ENCODE data around the gene ADGRG3.

Gene ADGRG3

DNA sequence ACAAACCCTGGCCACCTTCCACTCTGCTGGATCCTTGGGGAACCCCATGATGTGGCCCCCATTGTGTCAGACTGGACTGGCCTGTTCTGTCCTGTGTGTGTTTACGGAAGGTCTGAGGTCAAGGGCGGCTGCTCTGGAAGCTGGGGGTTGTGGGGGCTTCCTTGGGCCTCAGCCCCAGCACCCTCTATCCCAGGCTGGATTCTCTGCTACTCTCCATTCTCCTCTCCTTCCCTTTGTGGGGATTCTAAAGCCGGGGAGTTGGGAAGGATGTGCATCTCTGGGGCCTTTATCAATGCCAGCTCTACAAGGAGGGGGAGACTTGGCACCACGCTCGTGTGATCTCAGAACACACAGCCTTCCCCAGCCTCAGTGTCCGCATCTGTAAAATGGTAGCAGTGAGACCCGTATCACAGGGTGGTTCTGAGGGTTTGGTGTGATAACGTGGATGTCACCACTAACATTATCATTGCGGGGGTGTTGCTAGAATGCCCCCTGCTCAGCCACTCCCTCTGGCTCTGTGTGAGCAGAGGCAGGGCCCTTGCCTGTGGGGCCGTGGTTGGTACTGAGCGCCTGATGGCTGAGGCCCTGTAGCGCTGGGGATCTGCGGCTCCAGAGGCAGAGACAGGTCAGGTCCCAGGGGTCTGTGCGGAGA is 21.6 kb upstream of the ADGRG3 start:
- DNase-seq, result no peak

DNA sequence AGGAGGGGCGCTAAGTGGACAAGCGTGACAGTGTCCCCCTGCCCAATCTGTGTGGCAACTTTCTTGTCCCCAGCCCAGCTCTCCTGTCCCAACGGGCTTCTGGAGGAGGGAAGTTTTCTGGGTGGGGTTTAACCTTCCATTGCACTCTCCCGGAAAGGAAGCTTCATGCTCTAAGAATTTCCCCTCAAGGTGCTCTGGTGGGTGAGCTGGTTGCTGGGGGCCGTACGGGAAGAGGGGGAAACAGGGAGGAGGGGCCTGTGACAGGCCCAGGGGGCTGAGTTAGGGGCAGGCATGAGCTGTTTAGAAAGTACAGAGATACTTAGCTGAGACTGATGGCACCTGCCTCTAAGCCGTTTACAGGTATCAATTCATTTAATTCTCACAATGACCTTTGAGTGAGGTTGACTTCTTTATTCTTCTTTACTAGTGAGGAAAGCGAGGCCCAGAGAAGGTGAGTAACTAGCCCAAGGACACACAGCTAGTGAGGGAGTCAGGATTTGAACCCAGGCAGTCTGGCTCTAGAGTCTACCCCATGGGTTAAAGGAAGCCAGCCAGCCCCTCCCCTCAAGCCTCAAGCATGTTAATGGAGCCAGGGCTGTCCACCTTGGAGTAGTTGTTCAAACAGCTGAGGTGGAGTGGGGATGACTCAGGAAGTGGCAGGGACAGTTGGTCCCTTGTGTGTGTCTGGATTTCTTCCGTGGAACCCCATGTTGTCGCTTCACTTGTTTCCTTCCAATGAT is 20.8 kb upstream of the ADGRG3 start:
- DNase-seq, result no peak

DNA sequence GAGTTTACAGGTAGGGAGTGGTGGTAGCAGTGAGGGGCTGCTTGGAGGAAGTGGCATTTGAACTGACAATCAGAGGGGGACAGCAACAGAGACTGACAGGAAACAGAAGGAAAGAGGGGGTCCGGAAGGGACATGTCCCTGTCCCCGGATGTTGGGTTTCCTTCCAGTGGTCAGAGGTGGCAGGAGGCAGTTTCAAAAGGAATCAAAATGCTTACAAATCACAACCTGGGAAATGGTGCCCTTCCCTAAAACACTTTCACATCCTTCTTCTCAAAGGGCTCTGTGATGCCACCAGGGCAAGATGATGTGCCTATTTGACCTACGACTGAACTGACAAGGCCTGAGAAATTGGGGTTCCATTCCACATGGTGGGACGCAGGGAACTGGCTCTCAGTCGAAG is 20.0 kb upstream of the ADGRG3 start:
- DNase-seq, result no peak

- peak; percentile 9 for DNase-seq
Measured at GRCh38 chr16:57648581-57649442, 19.3 kb upstream of the ADGRG3 start.

DNA sequence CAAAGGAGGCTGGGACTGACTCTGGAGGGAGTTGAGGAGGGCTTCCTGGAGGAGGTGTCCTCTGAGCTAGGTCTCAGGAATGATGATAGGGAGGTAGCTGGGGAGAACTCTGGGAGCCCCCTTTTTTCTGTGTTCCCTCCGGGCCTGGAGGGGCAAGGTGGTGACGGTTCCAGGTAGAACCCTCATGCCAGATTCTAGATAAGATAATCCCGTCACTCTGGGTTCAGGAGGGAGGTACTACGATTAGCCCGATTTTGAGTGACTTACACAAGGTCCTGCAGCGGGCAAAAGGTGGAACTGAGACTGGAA is 18.7 kb upstream of the ADGRG3 start:
- no peak for DNase-seq

DNA sequence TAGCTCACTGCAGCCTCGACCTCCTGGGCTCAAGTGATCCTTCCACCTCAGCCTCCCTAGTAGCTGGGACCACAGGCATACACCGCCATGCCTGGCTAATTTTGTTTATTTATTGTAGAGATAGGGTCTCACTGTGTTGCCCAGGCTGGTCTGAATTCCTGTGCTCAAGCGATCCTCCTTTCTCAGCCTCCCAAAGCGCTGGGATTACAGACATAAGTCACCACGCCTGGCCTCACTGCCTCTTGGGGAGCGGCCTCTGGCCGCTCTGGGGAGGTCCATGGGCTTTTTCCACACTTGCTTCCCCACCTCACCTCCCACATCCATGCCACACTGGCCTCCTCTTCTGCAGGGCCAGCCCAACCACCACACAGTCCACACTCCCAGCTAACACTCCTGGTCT is 18.3 kb upstream of the ADGRG3 start:
- no peak for DNase-seq

GRCh38 chr16:57651344-57652333 is 16.5 kb upstream of the ADGRG3 start:
- no peak for DNase-seq

DNA sequence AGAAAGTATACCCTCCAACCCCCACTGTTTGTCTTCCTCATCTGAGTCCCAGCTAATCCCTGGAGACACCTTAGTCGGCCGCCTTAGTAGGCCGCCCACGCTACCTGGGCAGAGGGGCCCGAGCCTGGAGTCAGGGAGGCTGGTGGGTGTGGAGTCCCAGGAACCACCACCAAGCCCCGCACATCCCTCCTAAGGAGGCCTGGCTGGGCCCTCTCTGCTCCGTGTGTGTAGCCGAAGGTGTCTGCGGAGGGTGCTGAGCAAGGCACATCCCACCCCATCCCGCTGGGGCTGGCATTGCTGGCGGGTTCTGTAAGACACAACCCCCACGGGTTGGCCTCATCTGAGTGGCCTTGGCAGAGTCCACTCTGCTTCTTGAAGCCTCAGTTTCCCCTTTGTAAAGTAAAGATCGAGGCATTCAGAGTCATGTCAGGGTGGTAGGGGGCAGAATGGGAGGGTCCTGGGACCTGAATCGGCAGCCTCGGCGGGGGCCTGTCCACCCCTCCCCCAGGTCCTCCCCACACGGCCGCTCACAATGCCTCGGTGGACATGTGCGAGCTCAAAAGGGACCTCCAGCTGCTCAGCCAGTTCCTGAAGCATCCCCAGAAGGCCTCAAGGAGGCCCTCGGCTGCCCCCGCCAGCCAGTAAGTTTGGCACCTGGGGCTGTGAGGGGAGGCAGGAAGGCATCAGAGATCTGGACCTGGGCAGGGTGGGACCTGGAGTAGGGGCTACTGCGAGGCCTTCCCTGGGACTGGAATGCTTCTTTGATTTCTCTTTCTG is 15.2 kb upstream of the ADGRG3 start:
- DNase-seq, result no peak

DNA sequence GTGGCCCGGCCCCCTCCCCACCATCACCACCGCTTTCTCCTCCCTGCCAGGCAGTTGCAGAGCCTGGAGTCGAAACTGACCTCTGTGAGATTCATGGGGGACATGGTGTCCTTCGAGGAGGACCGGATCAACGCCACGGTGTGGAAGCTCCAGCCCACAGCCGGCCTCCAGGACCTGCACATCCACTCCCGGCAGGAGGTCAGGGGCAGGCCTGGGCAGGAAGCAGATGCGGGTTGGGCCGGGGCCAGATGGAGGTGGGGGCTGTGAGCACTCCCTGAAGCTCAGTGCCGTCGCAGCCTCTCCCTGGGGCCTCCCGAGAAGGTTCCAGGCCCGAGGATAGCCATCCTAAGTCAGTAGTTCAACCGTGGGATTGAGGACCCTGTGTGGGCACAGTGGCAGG is 14.2 kb upstream of the ADGRG3 start:
- no peak for DNase-seq

GRCh38 chr16:57656342-57656955 is 11.7 kb upstream of the ADGRG3 start:
- DNase-seq, result no peak

DNA sequence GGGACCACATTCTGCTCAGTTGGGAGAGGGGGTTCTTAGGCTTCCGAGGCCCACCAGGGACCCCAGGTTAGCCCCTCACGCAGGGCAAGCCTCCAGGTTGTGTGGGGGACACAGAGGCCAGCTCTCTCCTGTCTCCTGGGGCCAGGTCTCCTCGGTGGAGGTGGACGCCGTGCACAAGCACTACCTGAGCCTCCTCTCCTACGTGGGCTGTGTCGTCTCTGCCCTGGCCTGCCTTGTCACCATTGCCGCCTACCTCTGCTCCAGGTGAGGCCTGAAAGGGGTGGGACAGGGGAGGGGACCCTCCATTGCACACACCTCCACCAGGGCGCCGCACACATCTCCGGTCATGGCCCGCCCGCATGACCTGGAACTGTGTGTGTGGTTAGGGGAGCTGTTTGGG is 10.9 kb upstream of the ADGRG3 start:
- no peak for DNase-seq

DNA sequence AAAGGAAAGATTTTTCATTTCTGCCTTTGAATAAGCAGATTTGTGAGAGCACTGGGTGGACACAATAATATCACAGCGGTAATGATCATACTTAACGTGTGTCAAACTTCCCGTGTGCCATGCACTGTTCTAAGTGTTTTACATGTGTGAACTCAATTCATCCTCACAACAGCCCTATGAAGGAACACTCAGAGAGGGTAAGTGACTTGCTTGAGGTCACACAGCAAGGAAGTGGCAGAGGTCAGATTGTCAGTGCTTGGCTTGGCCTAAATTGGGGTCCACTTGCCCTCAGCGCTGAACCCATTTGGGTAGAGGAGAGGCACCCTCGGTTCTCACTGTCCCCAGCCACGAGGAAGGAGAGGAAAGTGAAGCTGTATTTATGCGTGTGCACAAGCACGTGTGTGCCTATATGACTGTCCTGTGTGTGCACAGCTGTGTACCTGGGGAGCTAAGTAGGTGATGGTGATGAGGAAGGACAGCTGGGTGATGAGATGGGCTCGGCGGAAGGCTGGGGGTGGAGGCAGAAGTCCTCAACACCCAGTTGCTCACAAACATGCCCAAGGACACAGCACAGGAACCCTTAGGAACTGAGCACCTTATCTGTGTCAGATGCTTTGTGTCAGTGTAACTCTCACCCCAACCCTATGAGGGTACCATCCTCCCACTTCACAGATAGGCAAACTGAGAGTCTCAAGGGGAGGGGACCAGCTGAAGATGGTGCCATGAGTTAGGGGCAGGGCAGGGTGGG is 9.8 kb upstream of the ADGRG3 start:
- no peak for DNase-seq

DNA sequence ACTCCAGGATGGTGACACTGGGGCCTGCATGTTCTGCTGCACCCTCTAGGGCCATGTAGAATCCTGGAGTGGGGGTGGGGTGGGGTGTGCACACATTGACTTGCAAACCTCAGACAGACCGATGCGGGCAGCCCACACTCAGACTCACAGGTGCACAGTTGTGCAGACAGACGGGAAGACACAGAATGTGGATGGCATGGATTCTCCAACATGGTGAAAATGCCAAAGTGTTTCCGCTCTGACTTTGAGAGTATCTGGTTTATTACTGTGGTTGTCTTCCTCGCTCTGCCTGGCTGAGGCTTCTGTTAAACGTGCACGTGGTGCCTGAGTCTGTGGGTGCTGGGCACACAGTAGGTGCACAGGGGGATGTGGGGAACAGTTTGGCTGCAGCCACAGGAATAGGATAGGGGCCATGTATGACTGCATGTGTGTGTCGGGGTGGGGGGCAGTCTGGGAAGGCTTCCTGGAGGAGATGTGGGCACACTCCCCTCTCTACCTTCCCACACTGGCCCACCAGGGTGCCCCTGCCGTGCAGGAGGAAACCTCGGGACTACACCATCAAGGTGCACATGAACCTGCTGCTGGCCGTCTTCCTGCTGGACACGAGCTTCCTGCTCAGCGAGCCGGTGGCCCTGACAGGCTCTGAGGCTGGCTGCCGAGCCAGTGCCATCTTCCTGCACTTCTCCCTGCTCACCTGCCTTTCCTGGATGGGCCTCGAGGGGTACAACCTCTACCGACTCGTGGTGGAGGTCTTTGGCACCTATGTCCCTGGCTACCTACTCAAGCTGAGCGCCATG is 9.0 kb upstream of the ADGRG3 start:
- DNase-seq, result no peak

DNA sequence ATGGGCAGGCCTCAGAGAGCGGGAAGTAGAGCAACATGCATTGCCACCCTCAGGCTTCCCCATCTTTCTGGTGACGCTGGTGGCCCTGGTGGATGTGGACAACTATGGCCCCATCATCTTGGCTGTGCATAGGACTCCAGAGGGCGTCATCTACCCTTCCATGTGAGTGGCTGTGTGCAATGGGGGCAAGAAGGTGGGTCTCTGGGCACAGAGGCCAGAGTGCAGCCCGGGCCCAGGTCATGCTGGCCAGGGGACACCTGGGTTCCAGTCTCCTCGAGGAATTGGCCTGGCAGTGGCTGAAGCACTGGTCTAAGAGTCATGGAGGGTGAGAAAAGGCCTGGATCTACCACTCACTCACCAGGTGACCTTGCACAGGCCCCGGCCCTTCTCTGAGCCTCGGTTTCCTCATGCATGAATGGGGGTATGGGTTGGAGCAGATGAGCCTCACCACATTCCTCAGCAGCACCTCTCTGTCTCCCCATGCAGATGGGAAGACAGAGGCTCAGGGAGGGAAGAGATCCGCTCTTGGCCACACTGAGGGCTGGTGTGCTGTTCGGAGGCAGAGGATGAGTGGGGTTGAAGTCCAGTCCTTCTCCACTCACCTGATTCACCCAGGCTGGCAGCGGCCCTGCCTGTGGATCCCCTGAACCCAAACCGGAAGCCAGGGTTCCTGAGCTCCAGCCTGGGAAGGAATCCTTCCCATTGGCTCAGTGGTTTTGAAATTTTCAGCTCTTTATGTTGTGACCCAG is 7.2 kb upstream of the ADGRG3 start:
- DNase-seq, result no peak

DNA sequence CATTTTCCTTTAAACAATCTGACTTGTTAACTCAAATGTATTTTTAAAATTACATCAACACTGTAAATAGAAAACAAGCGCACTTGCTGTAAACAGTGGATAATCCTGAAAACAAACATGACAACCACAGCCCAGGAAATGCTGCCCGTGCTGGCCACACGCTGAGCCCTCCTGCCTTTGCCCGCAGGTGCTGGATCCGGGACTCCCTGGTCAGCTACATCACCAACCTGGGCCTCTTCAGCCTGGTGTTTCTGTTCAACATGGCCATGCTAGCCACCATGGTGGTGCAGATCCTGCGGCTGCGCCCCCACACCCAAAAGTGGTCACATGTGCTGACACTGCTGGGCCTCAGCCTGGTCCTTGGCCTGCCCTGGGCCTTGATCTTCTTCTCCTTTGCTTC is 6.6 kb upstream of the ADGRG3 start:
- DNase-seq, result no peak

- no peak for DNase-seq
Measured at GRCh38 chr16:57661936-57662906, 5.9 kb upstream of the ADGRG3 start.

- no peak for DNase-seq
Measured at GRCh38 chr16:57663436-57663835, 4.7 kb upstream of the ADGRG3 start.

All from NCI-H1105 treated with DMSO at 0.1 percent for 48 hours (cell line).